ENCODE results near the gene ZBTB40.

DNA sequence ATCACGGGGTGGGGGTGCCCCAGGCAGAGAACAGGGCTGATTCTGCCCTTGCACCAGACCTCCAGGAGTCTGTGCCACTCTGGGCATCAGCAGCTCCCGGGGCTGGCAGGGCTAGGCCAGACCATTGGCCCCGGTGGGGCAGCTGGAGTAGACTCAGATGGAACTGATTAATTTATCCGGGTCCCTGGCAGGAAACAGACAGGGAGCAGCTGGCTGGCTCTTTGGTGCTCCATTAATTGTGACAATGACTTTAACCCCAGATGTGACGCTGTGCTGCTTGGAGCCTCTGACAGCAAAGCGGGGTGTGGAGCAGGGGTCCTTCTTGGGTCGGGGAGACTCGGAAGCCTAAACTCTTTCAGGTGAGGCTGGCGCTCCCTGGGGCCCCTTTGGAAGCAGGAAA is 121.2 kb downstream of the ZBTB40 start:
- TF ChIP-seq RAD21 (IDR thresholded peaks at IDR 0.05; ENCODE audit: low read depth) (no peak), CTCF (IDR thresholded peaks at IDR 0.05 in 2 of 3, conservative IDR thresholded peaks at IDR 0.05 in 1 of 3; ENCODE audit: borderline replicate concordance in 1 of 3, insufficient read depth in 1 of 3, low read depth in 2 of 3, low read length in 2 of 3) (no peak), ZNF274 (IDR thresholded peaks at IDR 0.05; ENCODE audit: low read depth, low read length) (no peak), CEBPB (IDR thresholded peaks at IDR 0.05; ENCODE audit: low read depth) (no peak), SP1 (IDR thresholded peaks at IDR 0.05; ENCODE audit: low read depth) (no peak), POLR2A (IDR thresholded peaks at IDR 0.05; ENCODE audit: borderline replicate concordance, extremely low read depth, insufficient read depth, insufficient read length) (no peak), EZH2phosphoT487 (IDR thresholded peaks at IDR 0.05; ENCODE audit: borderline replicate concordance) (no peak), REST (IDR thresholded peaks at IDR 0.05; ENCODE audit: low read depth) (no peak)

Data from HCT116 (cell line).